Gastroesophageal sphincter (tissue), 4 donors: ENCODE data around the gene TCF4. TPM values are rescaled to one million over a fixed set of nuclear protein-coding genes. Genes with fewer than 3 reads are reported as not detected.

ENCODE experiments used
- ATAC-seq: fragments of 150-250 bp; one replicate; pipeline ENCODE4 v1.9.1; 2016; ENCODE audit warnings: mild to moderate bottlenecking, moderate library complexity
- H3K27ac ChIP-seq, 4 donors: fragments of 200-600 bp; sonication (generic) in 3 of 4; 1 replicate in 3 of 4; 2 replicates in 1 of 4; pipeline ENCODE4 v1.5.1; 2016 to 2019
- H3K27me3 ChIP-seq: fragments of 200-600 bp; sonication (generic); one replicate; pipeline ENCODE4 v1.5.1; 2019
- H3K36me3 ChIP-seq, 2 donors: fragments of 200-600 bp; sonication (generic); one replicate each; pipeline ENCODE4 v1.5.1; 2019; ENCODE audit warnings: control low read depth in 1 of 2
- H3K4me1 ChIP-seq, 3 donors: fragments of 200-600 bp; sonication (generic); 1 replicate in 2 of 3; 2 replicates in 1 of 3; pipeline ENCODE4 v1.5.1; 2016 to 2019; ENCODE audit warnings: control low read depth in 2 of 3
- H3K4me3 ChIP-seq, 2 donors: fragments of 200-600 bp; sonication (generic); one replicate each; pipeline ENCODE4 v1.5.1; 2019; ENCODE audit warnings: mild to moderate bottlenecking in 1 of 2, moderate library complexity in 1 of 2
- H3K9me3 ChIP-seq, 3 donors: fragments of 200-600 bp; sonication (generic); one replicate each; pipeline ENCODE4 v1.5.1; 2017 to 2019; ENCODE audit warnings: control low read depth in 2 of 3
- CTCF ChIP-seq, 4 experiments: fragments of 200-600 bp in 2 of 4; fragments of 450-650 bp in 2 of 4; sonication (generic) in 1 of 4; IDR thresholded peaks; one replicate each; pipeline ENCODE4 v1.5.1; 2017 to 2019; ENCODE audit warnings: antibody characterized with exemption in 4 of 4, mild to moderate bottlenecking in 2 of 4, moderate library complexity in 2 of 4
- EP300 ChIP-seq: sonication (generic); formaldehyde crosslinking; IDR thresholded peaks from one replicate; pipeline ENCODE4 v1.6.1; 2017; ENCODE audit warnings: antibody characterized with exemption, mild to moderate bottlenecking
- POLR2A ChIP-seq, 2 donors: fragments of 450-650 bp; IDR thresholded peaks; one replicate each; pipeline ENCODE4 v1.6.1; 2017; ENCODE audit warnings: antibody characterized with exemption in 2 of 2, mild to moderate bottlenecking in 2 of 2, moderate library complexity in 1 of 2
- POLR2AphosphoS5 ChIP-seq: sonication (generic); formaldehyde crosslinking; IDR thresholded peaks from one replicate; pipeline ENCODE4 v1.6.1; 2017; ENCODE audit warnings: antibody characterized with exemption
- WGBS, 2 donors: methylation state at CpG; one replicate each; pipeline ENCODE4 v1.1.5; 2018; ENCODE audit warnings: low coverage in 1 of 2; 5-methylcytosine and 5-hydroxymethylcytosine counted together
- total RNA-seq, 4 donors: library from RNA; depleted of rRNA; stranded (reverse); fragments of >200 nt; gene quantifications; one replicate each; pipeline ENCODE4 v1.1.0, GENCODE V29; 2016

TCF4 gene
- total RNA-seq, 4 donors from 2014 or later: 64.1 to 87.6 (median 76.2) TPM

GRCh38 chr18:55233857-55234256 is 354.1 kb downstream of the TCF4 start:
- Histone ChIP-seq H3K9me3 (no peaks in the 10 kb centered on the region), H3K4me3 (no peak overlapping the region), H3K27ac (peak overlapping the region in 1 of 4 donors; percentile 54), H3K4me1 (peaks cover 0 to 20% (median 0%) of the 10 kb centered on the region in 3 donors), H3K27me3 (no peaks in the 10 kb centered on the region), H3K36me3 (peaks cover 0 to 55% of the 10 kb centered on the region in 2 donors)
- TF ChIP-seq CTCF (IDR thresholded peaks at IDR 0.05) (no peak), POLR2AphosphoS5 (no peak), EP300 (no peak), POLR2A (IDR thresholded peaks at IDR 0.05) (no peak)
- WGBS, 2 donors: 86 to 90% methylated on average over 5 of the region's 5 CpGs
- no peak for ATAC-seq

- Histone ChIP-seq H3K27me3 (no peaks in the 10 kb centered on the region), H3K36me3 (peaks cover 0 to 62% of the 10 kb centered on the region in 2 donors)
- no peak for ATAC-seq
Measured at GRCh38 chr18:55232506-55232905, 355.5 kb downstream of the TCF4 start.

GRCh38 chr18:55229682-55230081 is 358.3 kb downstream of the TCF4 start:
- WGBS, 2 donors: 90% methylated on average over 2 to 4 of the region's 4 CpGs
- ATAC-seq: no peak
- Histone ChIP-seq H3K36me3 (peaks cover 0 to 62% of the 10 kb centered on the region in 2 donors), H3K9me3 (no peaks in the 10 kb centered on the region), H3K27me3 (no peaks in the 10 kb centered on the region), H3K27ac (no peak overlapping the region), H3K4me3 (no peak overlapping the region), H3K4me1 (peaks cover 0 to 43% (median 0%) of the 10 kb centered on the region in 3 donors)
- TF ChIP-seq EP300 (no peak), CTCF (IDR thresholded peaks at IDR 0.05) (no peak), POLR2A (IDR thresholded peaks at IDR 0.05) (no peak), POLR2AphosphoS5 (no peak)

More at GRCh38 chr18:55232506-55232905, 355.5 kb downstream of the TCF4 start:
- no peaks in the 10 kb centered on the region for H3K9me3 ChIP-seq
- TF ChIP-seq POLR2AphosphoS5 (no peak), EP300 (no peak), POLR2A (IDR thresholded peaks at IDR 0.05) (no peak)
- peaks cover 0 to 33% (median 0%) of the 10 kb centered on the region in 3 donors for H3K4me1 ChIP-seq
- H3K27ac ChIP-seq: no peak overlapping the region
- H3K4me3 ChIP-seq: no peak overlapping the region
- WGBS, 2 donors: 93 to 97% methylated on average over 6 of the region's 6 CpGs

- ATAC-seq: no peak
- 60 to 83% methylated on average over 3 to 6 of the region's 15 CpGs for WGBS, 2 donors
- H3K27ac ChIP-seq: peak overlapping the region in 3 of 4 donors; percentile 64 to 75 (median 69)
Measured at GRCh38 chr18:55228707-55229106, 359.3 kb downstream of the TCF4 start.

GRCh38 chr18:55228191-55228590 is 359.8 kb downstream of the TCF4 start:
- Histone ChIP-seq H3K4me3 (peak overlapping the region in 1 of 2 donors; percentile 24), H3K36me3 (peaks cover 0 to 48% of the 10 kb centered on the region in 2 donors), H3K27me3 (no peaks in the 10 kb centered on the region), H3K27ac (peak overlapping the region; percentile 43 to 75 (median 66)), H3K4me1 (peaks cover 0 to 42% (median 0%) of the 10 kb centered on the region in 3 donors), H3K9me3 (no peaks in the 10 kb centered on the region)
- ATAC-seq: peak; percentile 57
- 8 to 30% methylated on average over 4 to 6 of the region's 6 CpGs for WGBS, 2 donors
- no peak for TF ChIP-seq POLR2A (IDR thresholded peaks at IDR 0.05)
- TF ChIP-seq EP300: no peak
- no peak for TF ChIP-seq POLR2AphosphoS5
- TF ChIP-seq CTCF (IDR thresholded peaks at IDR 0.05): no peak

More at GRCh38 chr18:55228707-55229106, 359.3 kb downstream of the TCF4 start:
- Histone ChIP-seq H3K27me3 (no peaks in the 10 kb centered on the region), H3K36me3 (peaks cover 0 to 54% of the 10 kb centered on the region in 2 donors), H3K4me3 (no peak overlapping the region), H3K4me1 (peaks cover 0 to 42% (median 0%) of the 10 kb centered on the region in 3 donors), H3K9me3 (no peaks in the 10 kb centered on the region)
- TF ChIP-seq EP300 (no peak), POLR2A (IDR thresholded peaks at IDR 0.05) (no peak), POLR2AphosphoS5 (no peak), CTCF (IDR thresholded peaks at IDR 0.05) (no peak)
